ENCODE results near the gene TCF7L2.

The TCF7L2 gene

DNA sequence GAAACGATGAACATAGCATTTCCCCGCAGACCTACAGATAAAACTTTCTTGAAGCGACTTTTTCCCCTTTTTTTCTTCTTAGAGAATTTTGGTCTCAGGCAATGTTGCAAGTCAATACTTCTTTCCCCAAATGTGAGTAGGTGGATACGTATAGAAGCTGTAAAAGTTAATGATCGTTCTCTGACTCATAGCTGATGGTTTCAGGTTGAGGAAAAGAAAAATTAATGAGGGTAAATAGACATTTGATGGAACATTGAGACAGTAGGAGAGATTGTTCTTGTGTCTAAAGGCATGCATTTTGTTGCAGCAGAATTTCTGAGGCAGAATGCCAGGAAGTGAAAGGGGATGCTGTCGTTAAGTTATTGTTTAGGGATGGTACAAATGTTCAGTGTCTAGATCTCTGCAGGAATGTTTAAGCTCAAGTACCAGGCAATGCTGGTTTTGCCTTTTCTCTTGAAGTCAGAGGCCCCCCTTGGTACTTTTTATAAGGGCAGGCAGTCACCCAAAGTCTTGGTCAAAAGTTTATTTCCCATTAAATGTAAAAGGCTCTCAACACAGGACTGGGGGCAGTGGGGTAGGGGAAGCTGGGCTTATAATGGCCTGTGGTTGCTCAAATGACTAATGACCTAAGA lies 9.3 kb downstream of the TCF7L2 start:
- DNase-seq: no peak
- in situ Hi-C loops (cut with MboI; ENCODE audit: low pct_unique_long_range_greater_than_20kb, low sequenced_read_pairs): no loop called here

DNA sequence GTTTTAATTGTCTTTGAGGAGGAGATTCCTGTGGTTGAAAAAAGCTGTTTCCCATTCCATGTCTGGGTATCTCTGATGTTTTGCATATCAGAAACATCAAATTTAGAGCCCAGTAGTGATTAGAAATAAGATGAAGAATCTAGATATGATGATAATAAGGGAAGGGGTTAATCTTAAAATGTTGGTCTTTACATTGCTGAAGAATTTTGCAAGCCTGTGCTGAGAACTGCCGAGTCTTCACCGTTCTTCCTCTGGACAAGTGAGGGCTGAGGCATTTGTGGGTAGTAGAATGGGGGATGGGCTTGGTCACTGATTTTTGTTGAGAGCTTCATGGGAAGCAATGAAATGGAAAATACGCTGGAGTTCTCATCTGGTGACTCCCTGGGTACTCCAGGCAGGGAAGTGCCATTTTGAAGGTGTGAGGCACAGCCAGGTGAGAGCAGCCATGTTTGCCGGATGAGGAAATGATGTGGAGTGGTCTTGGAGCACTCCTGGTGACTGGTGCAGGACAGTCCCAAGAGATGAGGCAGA lies 10.2 kb downstream of the TCF7L2 start:
- DNase-seq: no peak
- in situ Hi-C loops (cut with MboI; ENCODE audit: low pct_unique_long_range_greater_than_20kb, low sequenced_read_pairs): no loop called here

DNA sequence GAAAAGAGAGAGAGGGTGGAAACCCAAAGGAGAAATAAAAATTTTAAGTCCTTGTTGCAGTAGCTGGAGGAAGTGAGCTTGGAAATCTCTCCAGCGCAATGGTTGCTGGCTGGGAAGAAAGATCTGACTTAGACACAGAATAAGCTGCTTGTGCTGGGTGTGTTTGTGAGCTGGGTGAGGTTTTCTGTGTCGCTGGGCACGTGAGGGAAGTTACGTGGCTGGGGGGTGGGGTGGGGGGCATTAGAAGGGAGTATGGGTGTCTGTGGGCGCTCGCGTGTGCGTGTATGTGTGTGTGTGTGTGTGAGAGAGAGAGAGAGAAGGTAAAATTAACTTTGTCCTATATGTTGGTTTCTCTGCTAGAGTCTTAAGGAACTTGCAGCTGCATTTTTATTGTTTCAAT lies 11.6 kb downstream of the TCF7L2 start:
- DNase-seq: no peak
- in situ Hi-C loops (cut with MboI; ENCODE audit: low pct_unique_long_range_greater_than_20kb, low sequenced_read_pairs): no loop called here

DNA sequence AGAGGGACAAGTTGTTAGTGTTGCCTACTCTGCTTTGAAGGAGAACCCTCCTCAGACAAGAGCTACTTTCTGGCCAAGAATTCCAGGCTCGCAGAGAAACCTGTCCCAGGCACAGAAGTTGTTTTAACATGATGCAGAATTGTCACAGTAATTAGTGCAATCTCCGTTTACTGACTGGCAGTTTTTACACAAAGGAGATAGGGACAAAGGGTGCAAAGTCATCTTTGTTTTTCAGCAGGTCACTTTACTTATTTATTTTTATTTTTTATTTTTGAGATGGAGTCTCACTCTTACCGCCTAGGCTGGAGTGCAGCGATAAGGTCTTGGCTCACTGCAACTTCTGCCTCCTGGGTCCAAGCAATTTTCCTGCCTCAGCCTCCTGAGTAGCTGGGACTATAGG lies 12.3 kb downstream of the TCF7L2 start:
- no peak for DNase-seq
- in situ Hi-C loops (cut with MboI; ENCODE audit: low pct_unique_long_range_greater_than_20kb, low sequenced_read_pairs): no loop called here

DNA sequence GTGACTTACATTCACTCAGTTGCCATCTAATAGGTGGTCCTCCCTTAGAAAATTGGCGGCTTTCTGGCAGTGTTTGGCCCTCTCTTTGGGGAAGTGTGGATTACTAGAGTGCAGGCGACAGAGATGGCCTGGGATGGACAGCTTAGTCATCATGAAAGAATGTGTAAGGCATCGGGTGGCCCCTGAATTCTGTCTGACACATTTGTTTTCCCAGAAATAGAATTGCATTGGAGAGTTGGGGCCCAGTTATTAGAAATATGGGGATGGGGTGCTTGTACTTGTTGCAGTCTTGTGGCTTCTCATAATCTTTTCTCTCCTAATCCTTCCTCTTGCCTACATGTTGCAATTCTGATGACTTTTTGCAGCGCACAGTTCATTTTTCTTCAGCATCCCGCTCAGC lies 13.8 kb downstream of the TCF7L2 start:
- DNase-seq: no peak
- in situ Hi-C loops (cut with MboI; ENCODE audit: low pct_unique_long_range_greater_than_20kb, low sequenced_read_pairs): no loop called here

DNA sequence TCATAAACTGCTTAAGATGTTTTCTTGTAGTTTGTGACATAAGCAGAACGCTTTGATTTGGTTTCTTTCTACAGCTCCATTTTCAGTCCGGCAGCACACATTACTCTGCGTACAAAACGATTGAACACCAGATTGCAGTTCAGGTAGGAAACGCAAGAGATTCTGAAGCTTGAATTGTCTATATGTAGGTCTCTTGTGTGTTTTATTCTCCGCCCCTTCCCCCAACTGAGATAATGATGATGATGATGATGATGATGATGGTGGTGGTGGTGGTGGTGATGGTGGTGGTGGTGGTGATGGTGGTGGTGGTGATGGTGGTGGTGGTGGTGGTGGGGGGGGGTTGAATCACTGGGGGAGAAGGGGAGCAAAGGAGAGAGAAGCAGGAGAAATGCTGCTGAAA lies 14.4 kb downstream of the TCF7L2 start:
- in situ Hi-C loops (cut with MboI; ENCODE audit: low pct_unique_long_range_greater_than_20kb, low sequenced_read_pairs): no loop called here
- DNase-seq: no peak

DNA sequence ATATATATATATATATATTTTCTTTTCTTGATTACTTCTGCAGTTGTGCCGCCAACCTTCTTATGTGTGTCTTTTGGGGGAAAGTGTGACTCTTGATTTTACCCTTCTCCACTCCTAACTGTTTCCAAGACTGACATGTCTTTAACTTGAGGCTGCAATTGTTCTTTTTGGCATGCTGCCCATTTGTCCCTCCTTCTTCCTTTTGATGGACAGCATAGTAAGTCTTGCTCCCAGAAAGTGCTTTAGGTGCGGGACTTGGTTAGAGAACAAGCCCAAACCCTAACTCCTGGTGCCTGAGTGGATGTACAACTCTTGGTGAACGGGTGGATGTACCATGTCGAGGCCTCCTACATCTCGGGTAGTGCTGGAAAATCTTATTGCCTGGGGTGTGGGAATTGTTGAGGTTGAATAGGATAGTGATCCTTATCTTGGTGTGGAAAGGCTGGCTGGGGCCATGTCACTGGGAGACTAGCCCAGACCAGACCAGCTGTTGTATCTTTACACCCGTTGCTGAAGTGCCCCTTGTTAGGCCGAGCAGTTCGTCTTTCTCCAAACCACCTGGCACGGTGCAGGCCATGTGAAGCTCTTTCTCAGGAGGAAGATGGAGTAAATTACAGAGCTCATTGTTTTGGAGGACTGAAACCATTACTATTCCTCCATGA lies 16.3 kb downstream of the TCF7L2 start:
- no peak for DNase-seq
- in situ Hi-C loops (cut with MboI; ENCODE audit: low pct_unique_long_range_greater_than_20kb, low sequenced_read_pairs): no loop called here

DNA sequence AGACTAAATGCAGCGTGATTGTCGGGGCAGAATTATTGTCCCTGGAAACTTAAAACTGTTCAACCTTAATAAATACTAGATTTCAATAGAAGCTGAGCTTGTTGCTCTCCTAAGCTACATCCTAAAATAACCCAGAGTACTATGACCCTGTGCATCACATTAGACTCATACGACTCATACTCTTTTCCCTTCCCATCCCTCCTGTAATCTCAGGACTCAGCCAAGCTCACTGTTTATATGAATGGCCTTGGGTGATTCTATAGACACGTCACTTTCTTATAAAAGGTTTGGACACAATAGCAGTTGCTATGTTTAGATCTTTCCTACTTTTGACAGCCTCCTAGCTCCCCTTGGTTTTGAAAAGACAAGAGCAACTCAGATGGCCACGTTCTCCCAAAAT lies 17.2 kb downstream of the TCF7L2 start:
- DNase-seq: no peak
- in situ Hi-C loops (cut with MboI; ENCODE audit: low pct_unique_long_range_greater_than_20kb, low sequenced_read_pairs): no loop called here

DNA sequence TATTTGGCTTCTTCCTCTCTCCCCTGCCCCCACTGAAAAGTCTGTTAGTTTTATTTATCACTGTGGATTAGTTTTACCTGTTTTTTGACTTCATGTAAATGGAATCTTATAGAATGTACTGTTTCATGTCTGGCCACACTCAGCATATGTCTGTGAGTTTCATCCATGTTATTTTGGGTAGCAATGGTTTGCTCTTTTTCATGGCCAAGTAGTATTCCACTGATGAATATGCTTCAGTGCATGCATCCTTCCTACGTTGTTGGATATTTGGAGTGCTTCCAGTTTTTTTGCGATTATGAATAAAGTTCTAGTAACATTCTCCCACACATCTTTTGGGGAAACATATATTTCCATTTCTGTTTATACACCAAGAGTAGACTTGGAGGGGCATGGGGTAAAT lies 19.1 kb downstream of the TCF7L2 start:
- in situ Hi-C loops (cut with MboI; ENCODE audit: low pct_unique_long_range_greater_than_20kb, low sequenced_read_pairs): no loop called here
- no peak for DNase-seq

DNA sequence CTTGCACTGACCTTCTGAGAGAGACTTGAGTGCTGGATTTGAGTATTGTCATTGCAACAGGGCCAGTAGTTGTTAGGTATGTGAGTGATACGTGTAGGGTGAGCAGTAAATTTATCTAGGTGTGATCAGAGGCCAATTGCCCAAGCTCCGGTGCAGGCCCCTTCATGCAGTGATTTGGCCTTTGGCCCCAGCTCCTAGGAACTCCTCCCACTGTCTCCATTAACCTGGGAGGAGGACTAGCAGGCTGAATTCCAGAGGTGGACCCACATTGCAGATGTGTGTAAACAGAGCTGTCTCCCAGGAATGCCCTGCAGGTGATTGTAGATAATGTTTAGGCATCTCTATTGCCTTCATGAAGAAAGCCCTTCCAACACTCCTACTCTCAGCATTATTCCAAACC lies 19.5 kb downstream of the TCF7L2 start:
- DNase-seq: no peak
- in situ Hi-C loops (cut with MboI; ENCODE audit: low pct_unique_long_range_greater_than_20kb, low sequenced_read_pairs): no loop called here

DNA sequence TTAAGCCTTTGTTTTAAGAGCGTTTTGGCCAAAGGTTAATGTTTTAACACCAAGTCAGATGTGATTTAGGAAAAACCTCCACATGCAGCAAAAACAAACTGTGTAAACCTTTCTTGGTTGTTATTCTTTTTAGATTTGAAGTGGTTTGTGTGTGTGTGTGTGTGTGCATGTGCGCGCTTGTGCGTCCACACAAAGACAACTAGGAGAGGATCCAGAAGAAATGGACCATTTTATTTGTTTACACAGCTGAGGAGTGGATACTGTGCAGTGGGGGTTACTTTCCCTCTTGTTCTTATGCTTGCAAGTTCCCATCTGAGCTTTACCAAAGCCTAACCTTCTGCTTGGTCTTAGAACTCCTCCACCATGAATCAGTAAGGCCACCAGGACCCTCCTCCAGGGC lies 20.0 kb downstream of the TCF7L2 start:
- in situ Hi-C loops (cut with MboI; ENCODE audit: low pct_unique_long_range_greater_than_20kb, low sequenced_read_pairs): no loop called here
- no peak for DNase-seq

DNA sequence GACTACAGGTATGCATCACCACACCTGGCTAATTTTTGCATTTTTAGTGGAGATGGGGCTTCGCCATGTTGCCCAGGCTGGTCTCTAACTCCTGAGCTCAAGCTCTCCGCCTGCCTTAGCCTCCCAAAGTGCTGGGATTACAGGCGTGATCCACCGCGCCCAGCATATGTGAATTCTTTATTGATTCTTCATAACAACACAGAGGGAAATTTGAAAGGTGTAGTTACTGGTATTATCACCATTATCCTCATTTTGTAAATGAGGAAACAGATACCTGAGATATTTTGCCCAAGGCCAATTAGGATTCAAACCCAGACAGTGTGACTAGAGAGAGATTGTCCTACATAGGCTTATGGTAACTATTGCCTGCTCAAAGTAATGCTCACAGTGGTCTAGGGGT lies 22.6 kb downstream of the TCF7L2 start:
- no peak for DNase-seq
- in situ Hi-C loops (cut with MboI; ENCODE audit: low pct_unique_long_range_greater_than_20kb, low sequenced_read_pairs): no loop called here

DNA sequence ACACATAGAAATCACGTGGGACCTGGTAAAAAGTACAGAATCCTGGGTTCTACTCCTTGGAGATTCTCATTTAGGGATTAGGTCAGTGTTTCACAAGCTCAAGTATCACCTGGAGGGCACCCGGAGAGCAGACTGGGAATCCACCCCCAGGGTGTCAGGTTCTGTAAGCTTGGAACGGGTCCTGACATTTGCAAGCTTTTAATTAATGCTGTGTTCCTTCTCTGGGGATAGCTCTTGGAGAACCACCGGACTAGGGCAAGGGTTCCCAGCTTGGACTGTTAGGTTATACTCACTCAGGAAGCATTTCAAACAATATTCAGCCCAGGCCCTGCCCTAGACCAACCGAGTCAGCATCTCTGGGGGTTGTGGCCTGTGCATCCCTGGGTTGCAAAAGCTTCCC lies 23.0 kb downstream of the TCF7L2 start:
- in situ Hi-C loops (cut with MboI; ENCODE audit: low pct_unique_long_range_greater_than_20kb, low sequenced_read_pairs): no loop called here
- DNase-seq: no peak

DNA sequence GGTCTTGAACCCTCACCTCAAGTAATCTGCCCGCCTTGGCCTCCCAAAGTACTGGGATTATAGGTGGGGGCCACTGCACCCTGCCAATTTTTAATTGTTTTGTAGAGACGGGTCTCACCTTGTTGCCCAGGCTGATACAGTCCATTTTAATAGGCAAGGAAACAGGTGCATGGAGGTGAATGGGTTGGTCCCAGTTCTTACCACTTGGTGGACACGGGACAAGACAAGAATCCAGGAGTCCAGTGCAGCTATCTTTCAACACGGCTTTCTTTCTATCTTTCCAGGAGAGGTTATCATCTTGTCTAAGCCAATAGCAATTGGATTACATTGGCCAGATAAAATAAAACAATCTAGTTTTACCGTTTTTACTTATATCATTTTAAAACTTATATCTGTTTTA lies 23.8 kb downstream of the TCF7L2 start:
- DNase-seq: no peak
- in situ Hi-C loops (cut with MboI; ENCODE audit: low pct_unique_long_range_greater_than_20kb, low sequenced_read_pairs): no loop called here

DNA sequence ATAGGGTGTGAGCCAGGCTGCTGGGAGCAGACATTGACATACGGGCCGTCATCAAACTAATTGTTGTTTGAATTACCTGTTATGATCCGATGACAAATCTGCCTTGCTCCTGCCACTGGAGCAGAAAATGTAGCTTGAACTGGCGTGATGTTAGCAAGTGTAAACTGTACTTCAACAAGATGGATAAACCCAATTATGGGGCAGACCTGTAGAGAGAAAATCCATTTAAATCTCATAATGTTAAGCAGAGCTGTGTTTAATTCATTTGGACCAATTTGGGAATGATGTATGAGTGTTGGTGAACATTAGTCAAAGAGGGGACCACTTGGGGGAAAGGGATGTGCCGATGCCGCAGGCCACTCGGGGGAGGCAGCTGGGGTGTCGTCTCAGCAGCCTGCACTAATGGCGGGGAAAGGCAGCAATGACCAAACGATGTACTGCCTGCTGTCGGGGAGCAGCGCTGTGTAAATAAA lies 27.4 kb downstream of the TCF7L2 start:
- in situ Hi-C loops (cut with MboI; ENCODE audit: low pct_unique_long_range_greater_than_20kb, low sequenced_read_pairs): no loop called here
- no peak for DNase-seq

DNA sequence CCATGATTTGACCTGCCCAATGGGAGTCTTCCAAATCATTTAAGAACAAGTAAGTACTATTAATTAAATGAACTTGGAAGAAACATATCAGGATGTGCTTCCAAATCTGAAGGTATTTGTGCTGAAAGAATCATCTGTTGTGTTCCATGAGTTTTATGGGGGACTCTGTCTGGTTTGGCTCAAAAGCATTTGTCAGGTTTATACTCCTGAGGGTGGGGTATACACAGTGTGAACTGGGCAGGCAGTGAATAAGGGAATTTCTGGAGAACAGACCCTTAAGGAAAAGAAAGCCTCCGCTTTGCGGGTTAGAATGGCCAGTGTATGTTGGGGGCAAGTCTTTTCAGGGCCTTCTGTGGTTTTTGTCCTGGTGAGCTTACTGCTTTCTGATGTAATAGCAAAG lies 29.9 kb downstream of the TCF7L2 start:
- DNase-seq: no peak
- in situ Hi-C loops (cut with MboI; ENCODE audit: low pct_unique_long_range_greater_than_20kb, low sequenced_read_pairs): no loop called here

DNA sequence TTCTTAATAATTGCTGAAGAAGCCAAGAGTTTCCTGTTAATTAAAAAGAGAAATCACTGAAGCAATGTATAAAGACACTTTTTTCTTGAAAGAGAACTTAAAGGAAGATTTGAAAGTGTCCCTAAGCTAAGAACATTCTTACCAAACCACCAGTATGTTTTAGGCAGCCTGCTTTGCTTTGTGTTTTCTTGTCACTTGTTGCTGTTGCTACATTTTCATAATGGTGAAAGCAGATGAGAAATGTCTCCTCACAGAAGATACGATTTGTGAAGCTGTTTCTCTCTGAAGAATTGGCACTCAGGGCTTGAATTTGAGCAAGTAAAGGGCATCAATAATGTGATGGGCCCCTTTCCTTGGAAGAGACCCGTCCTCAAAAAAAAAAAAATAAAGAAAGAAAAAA lies 30.9 kb downstream of the TCF7L2 start:
- in situ Hi-C loops (cut with MboI; ENCODE audit: low pct_unique_long_range_greater_than_20kb, low sequenced_read_pairs): no loop called here
- no peak for DNase-seq

DNA sequence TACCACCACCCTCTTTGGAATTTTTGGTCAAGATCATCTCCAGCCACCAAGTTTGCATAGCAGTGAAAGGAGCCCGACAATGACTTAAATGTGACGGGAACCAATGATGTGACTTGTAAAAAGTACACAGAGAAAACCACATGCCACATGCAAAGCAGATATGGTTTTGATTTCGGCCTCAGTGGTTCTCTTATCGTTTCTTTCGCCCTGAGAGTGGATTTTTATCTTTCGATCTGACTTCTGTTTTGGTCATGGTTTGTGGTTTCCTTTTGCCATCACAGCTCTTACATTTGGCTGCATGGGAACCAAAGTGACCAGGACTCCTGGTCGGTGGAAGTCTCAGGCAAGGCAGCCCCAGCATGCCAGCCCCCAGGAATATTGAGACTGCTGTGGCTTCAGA lies 31.5 kb downstream of the TCF7L2 start:
- in situ Hi-C loops (cut with MboI; ENCODE audit: low pct_unique_long_range_greater_than_20kb, low sequenced_read_pairs): no loop called here
- peak; percentile 82 for DNase-seq

DNA sequence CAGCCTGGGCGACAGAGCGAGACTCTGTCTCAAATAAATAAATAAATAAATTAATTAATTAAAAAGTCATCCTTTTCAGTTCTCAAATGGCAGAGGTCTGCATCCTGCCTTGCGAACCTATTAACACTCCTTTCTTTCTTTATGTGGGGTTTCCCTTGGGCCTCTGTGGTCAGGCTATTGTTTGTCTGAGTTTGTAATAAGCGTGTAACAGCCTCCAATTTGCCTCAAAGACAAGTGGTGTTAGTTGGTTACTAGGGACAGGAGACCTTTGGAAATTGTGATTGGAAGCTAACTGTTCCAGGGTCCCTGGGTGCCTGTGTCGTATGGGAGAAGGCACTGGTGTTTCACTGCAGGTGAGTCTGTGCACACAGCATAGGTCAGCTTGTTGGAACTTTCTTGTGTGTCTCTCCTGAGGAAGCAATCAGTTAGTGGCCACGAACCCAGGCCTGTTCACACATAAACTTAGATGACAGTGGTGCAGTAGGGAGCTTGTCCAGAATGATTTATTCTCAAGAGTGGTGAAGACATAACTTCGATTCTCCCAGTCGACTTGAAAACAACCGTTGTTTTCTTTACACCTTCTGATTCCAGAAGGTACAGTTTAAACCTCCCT lies 33.5 kb downstream of the TCF7L2 start:
- in situ Hi-C loops (cut with MboI; ENCODE audit: low pct_unique_long_range_greater_than_20kb, low sequenced_read_pairs): no loop called here
- no peak for DNase-seq

DNA sequence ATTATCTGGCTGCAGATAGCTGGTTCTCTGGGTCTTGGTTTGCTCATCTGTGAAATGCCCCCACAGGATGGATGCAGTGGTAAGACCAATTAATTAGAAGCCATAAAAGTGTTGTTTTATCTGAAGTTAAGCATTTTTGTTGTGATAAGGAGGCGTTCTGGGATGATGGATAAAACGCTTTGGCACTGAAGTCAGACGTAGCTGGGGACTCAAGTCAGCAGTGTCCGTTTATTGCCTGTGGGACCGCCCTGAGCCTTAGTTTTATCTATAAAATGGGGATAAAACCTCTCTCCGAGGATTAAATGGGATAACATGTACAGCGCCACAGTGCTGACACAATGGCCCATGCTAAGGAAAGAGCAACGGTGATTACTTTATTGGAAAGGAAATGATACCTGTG lies 34.7 kb downstream of the TCF7L2 start:
- in situ Hi-C loops (cut with MboI; ENCODE audit: low pct_unique_long_range_greater_than_20kb, low sequenced_read_pairs): no loop called here
- DNase-seq: no peak

Measured in KBM-7 (cell line).